Caco-2 (cell line): Measurements from ENCODE around the gene RAB3GAP1. TPM values are rescaled to one million over a fixed set of nuclear protein-coding genes. Genes with fewer than 3 reads are reported as not detected.

ENCODE experiments used
- BruUV-seq: library from RNA; stranded (reverse); fragments of 400-500 nt; replicated peaks from 2 replicates; lab custom pipeline; 2021; lab: Mats Ljungman, UMichigan
- CTCF ChIA-PET: fragments of 300-600 bp; sonication (Branson Sonifier 250); formaldehyde crosslinking; loops from one replicate; lab custom pipeline; 2022; ENCODE audit warnings: antibody characterized with exemption; lab: Charles Lee
- POLR2A ChIA-PET: fragments of 300-600 bp; sonication (Branson Sonifier 250); formaldehyde crosslinking; loops from one replicate; lab custom pipeline; 2022; ENCODE audit warnings: antibody characterized with exemption; lab: Charles Lee
- DNase-seq, 2 experiments: peaks; one replicate each; pipeline versions ENCODE4 v3.0.0 to v3.0.0-alpha.2; 2020 to 2022
- H3K27me3 ChIP-seq: replicated peaks from 2 replicates; pipeline ENCODE4 v1.6.0; 2011; ENCODE audit warnings: low read length; ENCODE audit not compliant: control insufficient read depth, insufficient read depth
- H3K36me3 ChIP-seq: 2 replicates; pipeline ENCODE4 v1.5.1; 2011; ENCODE audit warnings: low read length; ENCODE audit not compliant: control insufficient read depth, insufficient read depth
- H3K4me1 ChIP-seq: fragments of 250-450 bp; sonication (Bioruptor Pico); 2 replicates; pipeline ENCODE4 v1.5.1; 2020; ENCODE audit warnings: mild to moderate bottlenecking
- H3K4me3 ChIP-seq: 2 replicates; pipeline ENCODE4 v1.5.1; 2011; ENCODE audit warnings: low read depth, mild to moderate bottlenecking, control low read depth, low read length
- H3K9me3 ChIP-seq: fragments of 250-450 bp; sonication (Bioruptor Pico); 2 replicates; pipeline ENCODE4 v1.5.1; 2020; ENCODE audit warnings: mild to moderate bottlenecking, moderate library complexity
- H3K27ac Mint-ChIP-seq: one replicate; pipeline ENCODE4 v1.8.0; 2022; ENCODE audit warnings: mixed read lengths; ENCODE audit not compliant: unreplicated experiment
- H3K27me3 Mint-ChIP-seq: one replicate; pipeline ENCODE4 v1.8.0; 2022; ENCODE audit warnings: mixed read lengths; ENCODE audit not compliant: insufficient read depth, unreplicated experiment
- H3K36me3 Mint-ChIP-seq: one replicate; pipeline ENCODE4 v1.8.0; 2022; ENCODE audit warnings: mild to moderate bottlenecking, mixed read lengths; ENCODE audit not compliant: insufficient read depth, unreplicated experiment
- H3K4me1 Mint-ChIP-seq: one replicate; pipeline ENCODE4 v1.8.0; 2022; ENCODE audit warnings: low read depth, mixed read lengths; ENCODE audit not compliant: unreplicated experiment
- H3K4me3 Mint-ChIP-seq: one replicate; pipeline ENCODE4 v1.8.0; 2022; ENCODE audit warnings: mild to moderate bottlenecking, moderate library complexity, mixed read lengths; ENCODE audit not compliant: unreplicated experiment
- H3K9me3 Mint-ChIP-seq: one replicate; pipeline ENCODE4 v1.8.0; 2022; ENCODE audit warnings: mixed read lengths; ENCODE audit not compliant: unreplicated experiment
- intact Hi-C: fragments of 100-400 bp; cut with micrococcal nuclease; formaldehyde crosslinking; loops from one replicate; pipeline ENCODE4 v1.10.0; 2022; ENCODE audit not compliant: unreplicated experiment
- total RNA-seq: library from RNA; stranded (reverse); gene quantifications from 2 replicates; pipeline ENCODE4 v1.2.3, GENCODE V29; 2022
- TF ChIP-seq, protein P1 (sequence below), 2 experiments: fragments of 200-600 bp in 1 of 2; IDR thresholded peaks; 1 replicate in 1 of 2; 2 replicates in 1 of 2; pipeline versions ENCODE4 v1.5.1 to v1.8.0; 2011 to 2022; ENCODE audit warnings: antibody characterized with exemption in 1 of 2, control low read depth in 1 of 2, inconsistent platforms in 1 of 2, low read depth in 1 of 2, low read length in 1 of 2, mild to moderate bottlenecking in 1 of 2, moderate library complexity in 1 of 2; ENCODE audit not compliant: insufficient read depth in 1 of 2, severe bottlenecking in 1 of 2, unreplicated experiment in 1 of 2

RAB3GAP1 gene
- total RNA-seq, 1 experiment from 2014 or later = 43.1 TPM

DNA sequence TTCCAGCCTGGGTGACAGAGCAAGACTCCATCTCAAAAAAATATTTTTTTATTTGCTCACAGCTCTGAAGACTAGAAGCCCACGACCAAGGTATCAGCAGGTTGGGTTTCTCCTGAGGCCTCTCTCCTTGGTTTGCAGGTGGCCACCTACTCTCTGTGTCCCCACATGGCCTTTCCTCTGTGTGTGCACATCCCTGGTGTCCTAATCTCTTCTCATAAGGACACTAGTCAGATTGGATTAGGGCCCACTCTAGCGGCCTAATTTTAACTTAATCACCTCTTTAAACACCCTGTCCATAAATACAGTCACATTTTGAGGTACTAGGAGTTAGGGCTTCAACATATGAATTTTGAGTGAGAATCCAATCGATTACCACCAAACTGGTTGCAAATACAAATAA, 2.0 kb upstream of the RAB3GAP1 start:
- no TSS peak for BruUV-seq
- no peaks in the 10 kb centered on the region; the same call in 1 of the 2 replicates for H3K36me3 ChIP-seq
- H3K4me3 Mint-ChIP-seq = no peak overlapping the region
- TF ChIP-seq, protein P1, sequence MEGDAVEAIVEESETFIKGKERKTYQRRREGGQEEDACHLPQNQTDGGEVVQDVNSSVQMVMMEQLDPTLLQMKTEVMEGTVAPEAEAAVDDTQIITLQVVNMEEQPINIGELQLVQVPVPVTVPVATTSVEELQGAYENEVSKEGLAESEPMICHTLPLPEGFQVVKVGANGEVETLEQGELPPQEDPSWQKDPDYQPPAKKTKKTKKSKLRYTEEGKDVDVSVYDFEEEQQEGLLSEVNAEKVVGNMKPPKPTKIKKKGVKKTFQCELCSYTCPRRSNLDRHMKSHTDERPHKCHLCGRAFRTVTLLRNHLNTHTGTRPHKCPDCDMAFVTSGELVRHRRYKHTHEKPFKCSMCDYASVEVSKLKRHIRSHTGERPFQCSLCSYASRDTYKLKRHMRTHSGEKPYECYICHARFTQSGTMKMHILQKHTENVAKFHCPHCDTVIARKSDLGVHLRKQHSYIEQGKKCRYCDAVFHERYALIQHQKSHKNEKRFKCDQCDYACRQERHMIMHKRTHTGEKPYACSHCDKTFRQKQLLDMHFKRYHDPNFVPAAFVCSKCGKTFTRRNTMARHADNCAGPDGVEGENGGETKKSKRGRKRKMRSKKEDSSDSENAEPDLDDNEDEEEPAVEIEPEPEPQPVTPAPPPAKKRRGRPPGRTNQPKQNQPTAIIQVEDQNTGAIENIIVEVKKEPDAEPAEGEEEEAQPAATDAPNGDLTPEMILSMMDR (IDR thresholded peaks at IDR 0.05; ENCODE audit: insufficient read depth in 1 of 2, low read depth in 1 of 2, low read length in 1 of 2, severe bottlenecking in 1 of 2, unreplicated experiment in 1 of 2) = no peak
- ChIA-PET POLR2A (no interaction called here), CTCF (no interaction called here)
- no peaks in the 10 kb centered on the region for H3K27me3 ChIP-seq
- peaks cover 5% of the 10 kb centered on the region for H3K36me3 Mint-ChIP-seq
- peaks cover 5% of the 10 kb centered on the region; the same call in 1 of the 2 replicates for H3K4me1 ChIP-seq
- no peak overlapping the region for H3K27ac Mint-ChIP-seq
- H3K9me3 ChIP-seq = no peaks in the 10 kb centered on the region
- peaks cover 28% of the 10 kb centered on the region for H3K4me1 Mint-ChIP-seq
- H3K27me3 Mint-ChIP-seq = no peaks in the 10 kb centered on the region
- no peaks in the 10 kb centered on the region for H3K9me3 Mint-ChIP-seq
- H3K4me3 ChIP-seq = no peak overlapping the region
- intact Hi-C loops = no loop called here
- DNase-seq = no peak

DNA sequence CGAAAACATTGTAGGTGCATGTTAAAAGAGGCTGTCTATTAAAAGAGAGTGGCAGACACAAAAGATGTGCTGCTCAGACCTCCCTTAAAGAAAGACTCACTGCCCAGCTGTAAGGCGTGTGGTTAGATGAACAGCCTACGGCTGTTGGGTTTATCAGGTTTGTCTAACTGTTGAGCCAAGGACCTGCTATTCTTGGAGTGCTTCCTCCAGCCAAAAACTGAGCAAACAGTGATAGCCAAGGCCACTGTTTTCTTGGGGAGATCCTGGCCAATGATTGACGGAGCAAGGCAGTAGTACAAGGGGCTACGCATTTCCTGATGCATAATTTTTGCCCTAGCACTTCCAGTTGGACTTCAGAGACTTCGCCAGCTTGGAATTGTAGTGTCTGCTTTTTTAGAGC, 1.4 kb upstream of the RAB3GAP1 start:
- intact Hi-C loops = no loop called here
- no peaks in the 10 kb centered on the region for H3K9me3 Mint-ChIP-seq
- ChIA-PET CTCF (no interaction called here), POLR2A (no interaction called here)
- no peaks in the 10 kb centered on the region for H3K27me3 Mint-ChIP-seq
- Histone ChIP-seq H3K27me3 (no peaks in the 10 kb centered on the region), H3K4me3 (no peak overlapping the region), H3K4me1 (peaks cover 5% of the 10 kb centered on the region; the same call in 1 of the 2 replicates), H3K9me3 (no peaks in the 10 kb centered on the region), H3K36me3 (no peaks in the 10 kb centered on the region; the same call in 1 of the 2 replicates)
- H3K36me3 Mint-ChIP-seq = peaks cover 9% of the 10 kb centered on the region
- peak overlapping the region; percentile 99 for H3K4me3 Mint-ChIP-seq
- TF ChIP-seq, protein P1 (IDR thresholded peaks at IDR 0.05; ENCODE audit: insufficient read depth in 1 of 2, low read depth in 1 of 2, low read length in 1 of 2, severe bottlenecking in 1 of 2, unreplicated experiment in 1 of 2) = no peak
- peaks cover 28% of the 10 kb centered on the region for H3K4me1 Mint-ChIP-seq
- BruUV-seq = no TSS peak
- no peak for DNase-seq
- H3K27ac Mint-ChIP-seq = no peak overlapping the region

DNA sequence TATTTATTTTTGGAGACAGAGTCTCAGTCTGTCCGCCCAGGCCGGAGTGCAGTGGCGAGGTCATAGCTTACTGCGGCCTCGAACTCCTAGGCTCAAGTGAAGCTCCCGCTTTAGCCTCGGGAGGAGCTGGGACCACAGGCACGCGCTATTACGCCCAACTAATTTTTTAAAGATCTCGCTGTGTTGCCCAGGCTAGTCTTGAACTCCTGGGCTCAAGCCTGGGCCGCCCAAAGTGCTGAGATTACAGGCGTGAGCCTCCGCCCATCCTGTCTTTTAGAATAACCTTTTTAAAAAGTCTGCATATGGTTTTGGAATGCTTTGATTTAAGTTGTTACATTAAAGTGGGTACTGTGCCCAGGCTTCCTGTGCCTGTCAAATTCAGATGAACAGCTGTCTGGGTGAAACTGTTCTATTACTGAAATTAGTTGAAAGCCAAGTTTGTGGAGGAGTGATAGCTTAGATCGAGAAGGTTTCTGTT, 944 bp downstream of the RAB3GAP1 start:
- H3K4me3 Mint-ChIP-seq = peak overlapping the region; percentile 99
- peaks cover 25% of the 10 kb centered on the region for H3K36me3 Mint-ChIP-seq
- no peaks in the 10 kb centered on the region for H3K9me3 ChIP-seq
- ChIA-PET CTCF (no interaction called here), POLR2A (no interaction called here)
- peak overlapping the region; percentile 100 for H3K27ac Mint-ChIP-seq
- intact Hi-C loops = loop anchor here (2.0 kb wide), 1 partner anchor 38 kb away; no protein-coding TSS in a partner anchor
- no peaks in the 10 kb centered on the region; the same call in 1 of the 2 replicates for H3K36me3 ChIP-seq
- peaks cover 22% of the 10 kb centered on the region for H3K4me1 Mint-ChIP-seq
- no peaks in the 10 kb centered on the region for H3K9me3 Mint-ChIP-seq
- peak in 1 of 2 experiments; percentile 16 for DNase-seq
- no peaks in the 10 kb centered on the region for H3K27me3 ChIP-seq
- TF ChIP-seq, protein P1 (IDR thresholded peaks at IDR 0.05; ENCODE audit: insufficient read depth in 1 of 2, low read depth in 1 of 2, low read length in 1 of 2, severe bottlenecking in 1 of 2, unreplicated experiment in 1 of 2) = no peak
- peaks cover 5% of the 10 kb centered on the region; the same call in 1 of the 2 replicates for H3K4me1 ChIP-seq
- peak overlapping the region; percentile 72 for H3K4me3 ChIP-seq
- BruUV-seq = no TSS peak
- H3K27me3 Mint-ChIP-seq = no peaks in the 10 kb centered on the region
